Endothelial cell (in vitro differentiated cells): ENCODE results near the gene NPB. TPM values are rescaled to one million over a fixed set of nuclear protein-coding genes. Genes with fewer than 3 reads are reported as not detected.

Experiments
- DNase-seq: peaks from one replicate; pipeline ENCODE4 v3.0.0; 2021; ENCODE audit warnings: low spot score
- H3K27ac Mint-ChIP-seq: one replicate; pipeline ENCODE4 v1.8.0; 2021; ENCODE audit warnings: mixed read lengths, inconsistent platforms; ENCODE audit not compliant: unreplicated experiment
- H3K27me3 Mint-ChIP-seq: one replicate; pipeline ENCODE4 v1.8.0; 2021; ENCODE audit warnings: mild to moderate bottlenecking, moderate library complexity, mixed read lengths, inconsistent platforms; ENCODE audit not compliant: unreplicated experiment
- H3K36me3 Mint-ChIP-seq: one replicate; pipeline ENCODE4 v1.8.0; 2021; ENCODE audit warnings: mild to moderate bottlenecking, low read depth, mixed read lengths, inconsistent platforms; ENCODE audit not compliant: unreplicated experiment
- H3K4me1 Mint-ChIP-seq: one replicate; pipeline ENCODE4 v1.8.0; 2021; ENCODE audit warnings: mild to moderate bottlenecking, mixed read lengths, inconsistent platforms; ENCODE audit not compliant: unreplicated experiment
- H3K4me3 Mint-ChIP-seq: one replicate; pipeline ENCODE4 v1.8.0; 2021; ENCODE audit warnings: mild to moderate bottlenecking, mixed read lengths, inconsistent platforms; ENCODE audit not compliant: unreplicated experiment
- H3K9me3 Mint-ChIP-seq: one replicate; pipeline ENCODE4 v1.8.0; 2021; ENCODE audit warnings: mixed read lengths, inconsistent platforms; ENCODE audit not compliant: unreplicated experiment
- CTCF ChIP-seq: fragments of 200-600 bp; sonication (generic); IDR thresholded peaks from one replicate; pipeline ENCODE4 v1.5.0; 2021; ENCODE audit warnings: antibody characterized with exemption; ENCODE audit not compliant: unreplicated experiment
- total RNA-seq: library from RNA; stranded (reverse); fragmentation: NEBNext Ultra II Directional; extraction: Animal tissue kit (Norgen Biotek cat#: 25700); gene quantifications from one replicate; pipeline ENCODE4 v1.2.1, GENCODE V29; 2021; ENCODE audit not compliant: unreplicated experiment

Gene NPB
- total RNA-seq, 1 donor from 2014 or later, result 0.56 TPM

DNA sequence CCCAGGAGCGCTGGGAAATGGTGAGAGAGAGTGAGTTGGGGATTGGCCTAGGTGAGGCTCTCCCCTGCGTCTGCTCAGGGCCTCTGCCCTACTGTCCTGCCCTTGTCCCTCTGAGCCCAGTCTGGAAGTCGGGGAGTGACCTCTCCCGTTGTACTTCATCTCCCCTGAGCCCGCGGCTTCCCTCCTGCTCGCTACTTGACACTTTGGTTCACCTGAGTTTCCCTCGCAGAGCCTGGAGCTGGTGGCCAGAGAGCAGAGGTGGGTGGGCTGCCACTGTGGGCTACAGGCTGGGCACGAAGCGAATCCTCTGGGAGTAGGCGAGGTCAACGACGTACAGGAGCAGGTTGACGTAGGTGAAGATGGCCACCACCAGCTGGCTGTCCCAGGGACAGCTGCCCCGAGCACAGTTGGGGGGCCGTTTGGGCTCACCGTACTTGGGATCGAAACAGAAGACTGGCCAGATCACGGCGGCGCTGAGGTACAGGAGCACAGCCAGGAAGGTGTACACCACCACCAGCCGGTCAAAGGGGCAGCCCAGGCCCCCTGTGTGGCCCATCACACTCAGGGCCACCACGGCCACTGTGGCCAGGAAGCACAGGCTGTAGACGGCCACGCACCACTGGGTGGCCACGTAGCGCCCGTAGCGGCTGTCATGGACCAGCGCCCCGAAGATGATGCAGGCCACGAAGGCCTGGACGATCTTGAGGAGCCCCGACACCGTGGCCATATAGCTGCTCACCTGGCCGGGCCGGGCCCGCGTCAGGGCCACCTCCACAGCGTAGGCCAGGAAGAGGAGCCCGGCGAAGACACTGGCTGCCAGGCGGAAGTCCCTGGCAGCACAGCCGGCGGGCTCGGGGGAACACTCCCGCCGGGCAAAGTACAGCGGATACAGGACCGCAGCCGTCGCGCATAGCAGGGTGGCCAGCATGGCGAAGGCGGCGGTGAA, 38.8 kb downstream of the NPB start:
- Mint-ChIP-seq H3K9me3 (no peaks in the 10 kb centered on the region), H3K27ac (no peak overlapping the region), H3K4me1 (peaks cover 8% of the 10 kb centered on the region), H3K4me3 (no peak overlapping the region), H3K36me3 (no peaks in the 10 kb centered on the region), H3K27me3 (peaks cover 12% of the 10 kb centered on the region)
- TF ChIP-seq CTCF, result no peak
- no peak for DNase-seq

- Mint-ChIP-seq H3K27me3 (peaks cover 10% of the 10 kb centered on the region), H3K4me3 (no peak overlapping the region)
Observed at GRCh38 chr17:81941484-81942166, 39.6 kb downstream of the NPB start.

GRCh38 chr17:81942167-81942553, 40.1 kb downstream of the NPB start:
- peaks cover 11% of the 10 kb centered on the region for H3K27me3 Mint-ChIP-seq
- H3K36me3 Mint-ChIP-seq, result no peaks in the 10 kb centered on the region
- no peak for DNase-seq
- H3K4me3 Mint-ChIP-seq, result no peak overlapping the region
- H3K27ac Mint-ChIP-seq, result no peak overlapping the region
- peaks cover 7% of the 10 kb centered on the region for H3K4me1 Mint-ChIP-seq
- H3K9me3 Mint-ChIP-seq, result no peaks in the 10 kb centered on the region
- no peak for TF ChIP-seq CTCF

More at GRCh38 chr17:81941484-81942166, 39.6 kb downstream of the NPB start:
- peaks cover 7% of the 10 kb centered on the region for H3K4me1 Mint-ChIP-seq
- H3K36me3 Mint-ChIP-seq, result no peaks in the 10 kb centered on the region
- no peak for TF ChIP-seq CTCF
- H3K9me3 Mint-ChIP-seq, result no peaks in the 10 kb centered on the region
- H3K27ac Mint-ChIP-seq, result no peak overlapping the region
- no peak for DNase-seq

DNA sequence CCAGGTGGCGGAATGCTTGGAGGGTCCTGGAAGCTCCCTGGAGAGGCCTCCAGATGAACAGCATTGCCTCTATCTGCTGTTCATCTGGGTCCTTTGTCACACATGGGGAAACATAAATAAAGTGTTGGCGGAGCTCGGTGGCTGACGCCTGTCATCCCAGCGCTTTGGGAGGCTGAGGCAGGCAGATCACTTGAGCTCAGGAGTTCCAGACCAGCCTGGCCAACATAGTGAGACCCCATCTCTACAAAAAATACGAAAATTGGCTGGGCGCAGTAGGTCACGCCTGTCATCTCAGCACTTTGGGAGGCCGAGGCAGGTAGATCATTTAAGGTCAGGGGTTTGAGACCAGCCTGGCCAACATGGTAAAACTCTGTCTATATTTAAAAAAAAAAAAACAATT, 42.8 kb downstream of the NPB start:
- Mint-ChIP-seq H3K9me3 (no peaks in the 10 kb centered on the region), H3K27ac (no peak overlapping the region), H3K4me3 (no peak overlapping the region), H3K36me3 (no peaks in the 10 kb centered on the region), H3K4me1 (no peaks in the 10 kb centered on the region), H3K27me3 (peaks cover 3% of the 10 kb centered on the region)
- no peak for TF ChIP-seq CTCF
- no peak for DNase-seq

- Mint-ChIP-seq H3K4me1 (no peaks in the 10 kb centered on the region), H3K36me3 (no peaks in the 10 kb centered on the region), H3K27me3 (peaks cover 3% of the 10 kb centered on the region), H3K27ac (peak within 1 kb of the TSS; percentile 48), H3K4me3 (no peak within 1 kb of the TSS), H3K9me3 (no peaks in the 10 kb centered on the region)
- DNase-seq, result no peak
- TF ChIP-seq CTCF, result no peak
Observed at GRCh38 chr17:81947189-81947588, 45.2 kb downstream of the NPB start, which contains the start of gene MYADML2. Gene MYADML2, minus strand, starts transcription at chr17:81947233. Its CDS starts 5,492 bp downstream, at chr17:81941741.
